OCI-LY7 (cell line): ENCODE data around the gene CSRNP3. TPM values are rescaled to one million over a fixed set of nuclear protein-coding genes. Genes with fewer than 3 reads are reported as not detected.

Source experiments
- BruUV-seq: library from RNA; stranded (reverse); fragments of 400-500 nt; replicated peaks from 2 replicates; lab custom pipeline; 2021; lab: Mats Ljungman, UMichigan
- CTCF ChIA-PET: fragments of 300-600 bp; sonication (Branson Sonifier 250); formaldehyde crosslinking; loops from one replicate; lab custom pipeline; 2022; ENCODE audit warnings: antibody characterized with exemption; ENCODE audit not compliant: unreplicated experiment; lab: Charles Lee
- POLR2A ChIA-PET: fragments of 300-600 bp; sonication (Branson Sonifier 250); formaldehyde crosslinking; loops from one replicate; lab custom pipeline; 2022; ENCODE audit warnings: antibody characterized with exemption; lab: Charles Lee
- DNase-seq: peaks from one replicate; pipeline ENCODE4 v3.0.0-alpha.2; 2015; ENCODE audit warnings: low spot score
- H2AFZ ChIP-seq: fragments of 200-600 bp; sonication (generic), shearing (Covaris generic); 2 replicates; pipeline ENCODE4 v1.6.1; 2014; ENCODE audit warnings: mild to moderate bottlenecking, antibody characterized with exemption, low read length, moderate library complexity
- H3K27ac ChIP-seq: fragments of 200-600 bp; sonication (generic); 2 replicates; pipeline ENCODE4 v1.5.1; 2014; ENCODE audit warnings: mixed run types, low read depth, mild to moderate bottlenecking, moderate library complexity, low read length, inconsistent platforms; ENCODE audit not compliant: poor library complexity, severe bottlenecking
- H3K36me3 ChIP-seq: fragments of 200-600 bp; sonication (generic); 2 replicates; pipeline ENCODE4 v1.6.1; 2014; ENCODE audit warnings: mild to moderate bottlenecking, antibody characterized with exemption, low read length, moderate library complexity, mixed read lengths; ENCODE audit not compliant: insufficient read depth
- H3K4me1 ChIP-seq: fragments of 200-600 bp; sonication (generic); 2 replicates; pipeline ENCODE4 v1.5.1; 2014; ENCODE audit warnings: mild to moderate bottlenecking, low read length; ENCODE audit not compliant: insufficient read depth, poor library complexity, severe bottlenecking
- H3K4me2 ChIP-seq: fragments of 200-600 bp; sonication (generic); 2 replicates; pipeline ENCODE4 v1.6.1; 2014; ENCODE audit warnings: mild to moderate bottlenecking, low read length
- H3K4me3 ChIP-seq: fragments of 200-600 bp; sonication (generic); 2 replicates; pipeline ENCODE4 v1.5.1; 2014; ENCODE audit warnings: mild to moderate bottlenecking, low read depth, low read length; ENCODE audit not compliant: poor library complexity, severe bottlenecking
- H3K79me2 ChIP-seq: fragments of 200-600 bp; sonication (generic); 2 replicates; pipeline ENCODE4 v1.6.1; 2016; ENCODE audit warnings: low read depth, mild to moderate bottlenecking, low read length, moderate library complexity, mixed read lengths; ENCODE audit not compliant: insufficient read depth
- H3K9me2 ChIP-seq: fragments of 200-600 bp; sonication (generic); 2 replicates; pipeline ENCODE4 v1.6.1; 2016; ENCODE audit warnings: mild to moderate bottlenecking, low read length, mixed read lengths; ENCODE audit not compliant: insufficient read depth
- H3K9me3 ChIP-seq: fragments of 200-600 bp; sonication (generic); 2 replicates; pipeline ENCODE4 v1.6.1; 2014; ENCODE audit warnings: mild to moderate bottlenecking, mixed run types, low read length, mixed read lengths
- H4K20me1 ChIP-seq: fragments of 200-600 bp; sonication (generic); 2 replicates; pipeline ENCODE4 v1.6.1; 2014; ENCODE audit warnings: mild to moderate bottlenecking, antibody characterized with exemption, low read length, moderate library complexity, mixed read lengths; ENCODE audit not compliant: insufficient read depth
- EZH2phosphoT487 ChIP-seq: fragments of 200-600 bp; sonication (generic); IDR thresholded peaks from 2 replicates; pipeline ENCODE4 v1.6.1; 2018; ENCODE audit warnings: low read depth, borderline replicate concordance, mild to moderate bottlenecking, mixed run types, antibody characterized with exemption, low read length, moderate library complexity, mixed read lengths
- intact Hi-C: fragments of 100-400 bp; cut with micrococcal nuclease; formaldehyde crosslinking; loops from one replicate; pipeline ENCODE4 v1.10.0; 2022; ENCODE audit not compliant: unreplicated experiment
- total RNA-seq, 2 experiments: library from RNA; depleted of rRNA in 1 of 2; stranded (reverse); fragments of >200 nt in 1 of 2; shearing (Covaris generic) in 1 of 2; gene quantifications; 2 replicates each; pipeline ENCODE4 v1.2.3, GENCODE V29; 2014 to 2022
- TF ChIP-seq, protein P1 (sequence below): fragments of 200-600 bp; sonication (generic); conservative IDR thresholded peaks from 2 replicates; pipeline ENCODE4 v1.5.1; 2014; ENCODE audit warnings: mild to moderate bottlenecking, antibody characterized with exemption, low read length, moderate library complexity, mixed read lengths

CSRNP3 gene
- total RNA-seq, 2 experiments from 2014 or later: 0.44 to 1.4 TPM

DNA sequence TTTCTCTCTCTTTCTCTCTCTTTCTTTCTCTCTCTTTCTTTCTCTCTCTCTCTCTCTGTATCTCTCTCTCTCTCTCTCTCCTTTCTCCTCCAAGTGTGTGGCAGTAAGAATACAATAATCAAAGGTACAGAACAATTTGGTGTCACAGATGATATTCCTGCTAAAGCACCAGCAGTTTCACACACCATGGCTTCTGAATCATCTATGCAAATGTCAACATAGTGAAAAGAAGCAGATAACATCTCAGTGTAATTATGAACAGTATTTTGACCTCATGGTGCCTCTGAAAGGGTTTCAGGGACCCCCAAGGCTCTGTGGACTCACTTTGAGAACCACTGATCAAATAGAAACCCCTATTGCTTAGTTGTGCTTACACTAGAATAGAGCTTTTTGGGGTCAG, 38.5 kb upstream of the CSRNP3 start:
- Histone ChIP-seq H3K36me3 (no peaks in the 10 kb centered on the region), H3K9me2 (no peaks in the 10 kb centered on the region), H3K27ac (no peak overlapping the region), H2AFZ (no peak overlapping the region), H3K4me2 (no peak overlapping the region), H3K9me3 (no peaks in the 10 kb centered on the region), H3K4me3 (no peak overlapping the region), H3K79me2 (no peaks in the 10 kb centered on the region), H4K20me1 (no peaks in the 10 kb centered on the region), H3K4me1 (no peaks in the 10 kb centered on the region)
- intact Hi-C loops: no loop called here
- no TSS peak for BruUV-seq
- ChIA-PET POLR2A (interaction anchor here (0.8 kb wide), 1 partner anchor 8 kb away, joined by 3 read pairs; no protein-coding TSS in a partner anchor), CTCF (no interaction called here)
- DNase-seq: no peak
- TF ChIP-seq, protein P1, sequence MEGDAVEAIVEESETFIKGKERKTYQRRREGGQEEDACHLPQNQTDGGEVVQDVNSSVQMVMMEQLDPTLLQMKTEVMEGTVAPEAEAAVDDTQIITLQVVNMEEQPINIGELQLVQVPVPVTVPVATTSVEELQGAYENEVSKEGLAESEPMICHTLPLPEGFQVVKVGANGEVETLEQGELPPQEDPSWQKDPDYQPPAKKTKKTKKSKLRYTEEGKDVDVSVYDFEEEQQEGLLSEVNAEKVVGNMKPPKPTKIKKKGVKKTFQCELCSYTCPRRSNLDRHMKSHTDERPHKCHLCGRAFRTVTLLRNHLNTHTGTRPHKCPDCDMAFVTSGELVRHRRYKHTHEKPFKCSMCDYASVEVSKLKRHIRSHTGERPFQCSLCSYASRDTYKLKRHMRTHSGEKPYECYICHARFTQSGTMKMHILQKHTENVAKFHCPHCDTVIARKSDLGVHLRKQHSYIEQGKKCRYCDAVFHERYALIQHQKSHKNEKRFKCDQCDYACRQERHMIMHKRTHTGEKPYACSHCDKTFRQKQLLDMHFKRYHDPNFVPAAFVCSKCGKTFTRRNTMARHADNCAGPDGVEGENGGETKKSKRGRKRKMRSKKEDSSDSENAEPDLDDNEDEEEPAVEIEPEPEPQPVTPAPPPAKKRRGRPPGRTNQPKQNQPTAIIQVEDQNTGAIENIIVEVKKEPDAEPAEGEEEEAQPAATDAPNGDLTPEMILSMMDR: no peak
- no peak for TF ChIP-seq EZH2phosphoT487

DNA sequence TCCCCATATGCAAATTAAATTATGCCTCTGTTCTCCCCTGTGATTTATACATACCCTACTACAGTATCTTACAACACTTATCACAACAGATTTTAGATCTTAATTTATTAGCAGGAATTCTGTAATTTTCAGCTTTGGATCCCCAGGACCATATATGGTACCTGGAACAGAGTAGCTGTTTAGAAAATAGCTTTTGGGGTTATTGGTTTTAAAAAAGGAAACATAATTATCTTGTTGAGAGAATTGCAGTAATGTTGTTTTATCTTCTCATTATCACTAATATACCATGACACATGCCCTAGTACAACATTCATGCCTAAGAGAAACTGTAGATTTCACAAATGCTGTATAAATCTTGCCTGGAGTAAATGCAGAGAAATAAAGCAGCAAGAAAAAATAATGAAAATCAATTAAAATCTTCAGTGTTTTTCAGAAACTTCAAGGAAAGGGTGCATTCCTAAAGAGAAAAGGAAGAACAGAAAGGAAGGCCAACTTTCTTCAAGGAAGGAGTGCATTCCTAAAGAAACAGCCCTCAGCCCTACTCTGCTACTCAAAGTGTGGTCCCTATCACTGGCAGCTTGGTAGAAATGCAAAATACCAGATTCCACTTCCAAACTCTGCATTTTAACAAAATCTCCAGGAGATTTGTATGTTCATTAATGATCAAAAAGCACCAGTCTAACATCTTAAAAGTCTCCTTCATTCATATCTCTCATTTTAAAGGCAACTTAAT, 37.1 kb upstream of the CSRNP3 start:
- Histone ChIP-seq H3K4me3 (no peak overlapping the region), H3K79me2 (no peaks in the 10 kb centered on the region), H2AFZ (no peak overlapping the region), H3K4me2 (no peak overlapping the region), H3K9me3 (no peaks in the 10 kb centered on the region), H3K27ac (no peak overlapping the region), H3K4me1 (no peaks in the 10 kb centered on the region), H3K36me3 (no peaks in the 10 kb centered on the region), H3K9me2 (no peaks in the 10 kb centered on the region), H4K20me1 (no peaks in the 10 kb centered on the region)
- ChIA-PET CTCF (no interaction called here), POLR2A (no interaction called here)
- no TSS peak for BruUV-seq
- intact Hi-C loops: no loop called here
- TF ChIP-seq, protein P1: no peak
- TF ChIP-seq EZH2phosphoT487: no peak
- no peak for DNase-seq

DNA sequence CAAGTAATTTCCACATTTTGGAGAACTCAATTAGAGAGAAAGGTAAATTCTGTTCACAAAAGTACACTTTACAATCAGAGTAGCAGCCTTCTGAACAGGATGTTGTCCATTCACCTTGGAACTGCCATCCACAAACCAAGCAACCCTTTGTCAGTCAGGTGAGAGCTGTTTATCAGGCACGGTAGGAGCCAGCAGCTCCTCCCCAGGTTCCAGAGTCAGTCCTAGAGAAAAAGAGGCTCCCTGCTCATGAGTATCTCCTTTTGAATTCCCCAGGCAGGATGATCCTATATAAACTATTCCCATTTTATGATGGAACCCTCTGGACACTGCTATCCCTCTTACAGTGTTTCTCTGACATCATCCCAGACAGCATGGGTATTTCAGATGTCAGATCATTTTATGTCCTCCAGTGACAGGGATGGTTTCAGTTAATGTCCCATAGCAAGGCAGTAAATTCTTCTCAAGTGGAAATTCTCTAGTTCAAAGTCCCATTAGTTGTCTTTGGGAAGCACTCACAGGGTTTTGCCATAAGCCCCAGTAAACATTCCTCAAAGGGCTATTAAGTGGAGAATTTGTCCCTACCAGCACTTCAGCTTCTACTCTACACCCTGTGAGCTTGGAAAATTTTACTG, 34.5 kb upstream of the CSRNP3 start:
- Histone ChIP-seq H3K27ac (no peak overlapping the region), H3K36me3 (no peaks in the 10 kb centered on the region), H2AFZ (no peak overlapping the region), H4K20me1 (no peaks in the 10 kb centered on the region), H3K4me2 (no peak overlapping the region), H3K4me1 (no peaks in the 10 kb centered on the region), H3K4me3 (no peak overlapping the region), H3K79me2 (no peaks in the 10 kb centered on the region), H3K9me2 (no peaks in the 10 kb centered on the region), H3K9me3 (no peaks in the 10 kb centered on the region)
- CTCF ChIA-PET: no interaction called here
- no peak for TF ChIP-seq EZH2phosphoT487
- TF ChIP-seq, protein P1: no peak
- BruUV-seq: no TSS peak
- intact Hi-C loops: no loop called here
- POLR2A ChIA-PET: interaction anchor here (0.7 to 1.1 kb wide), 3 partner anchors 10 to 30 kb away, joined by 3 read pairs; no protein-coding TSS in a partner anchor
- no peak for DNase-seq
